Neural progenitor cell (in vitro differentiated cells): ENCODE measurements around the gene HOXC5.

Experiments
- CTCF ChIP-seq: fragments of 200-600 bp; sonication (generic); IDR thresholded peaks from 2 replicates; pipeline ENCODE4 v1.5.1; 2017; ENCODE audit warnings: antibody characterized with exemption, mild to moderate bottlenecking
- EZH2 ChIP-seq: fragments of 200-600 bp; sonication (generic); IDR thresholded peaks from 2 replicates; pipeline ENCODE4 v1.6.1; 2017; ENCODE audit warnings: antibody characterized with exemption, mild to moderate bottlenecking, moderate library complexity
- EZH2phosphoT487 ChIP-seq: fragments of 200-600 bp; sonication (generic); IDR thresholded peaks from 2 replicates; pipeline ENCODE4 v1.6.1; 2017; ENCODE audit warnings: antibody characterized with exemption

GRCh38 chr12:53991077-53991460 lies 41.8 kb upstream of the HOXC5 start:
- TF ChIP-seq CTCF, result no peak
- peak; percentile 28 for TF ChIP-seq EZH2phosphoT487
- peak; percentile 33 for TF ChIP-seq EZH2
